DMS153 treated with DMSO at 0.1 percent for 48 hours (cell line): Measurements from ENCODE around the gene HDAC4.

Source experiments
- DNase-seq: peaks from one replicate; lab custom pipeline; 2025; ENCODE audit not compliant: unreplicated experiment; lab: John Stamatoyannopoulos, UW

HDAC4 gene

GRCh38 chr2:239271882-239272281, 128.9 kb downstream of the HDAC4 start:
- no peak for DNase-seq

GRCh38 chr2:239271471-239271870, 129.3 kb downstream of the HDAC4 start:
- no peak for DNase-seq

- no peak for DNase-seq
These were observed 130.9 kb downstream of the HDAC4 start for GRCh38 chr2:239269916-239270315.

- no peak for DNase-seq
These were observed 131.5 kb downstream of the HDAC4 start for GRCh38 chr2:239269173-239269885.

GRCh38 chr2:239268549-239268948, 132.3 kb downstream of the HDAC4 start:
- no peak for DNase-seq

- no peak for DNase-seq
These were observed 132.7 kb downstream of the HDAC4 start for GRCh38 chr2:239268082-239268481.

GRCh38 chr2:239267288-239267951, 133.4 kb downstream of the HDAC4 start:
- DNase-seq, result no peak

GRCh38 chr2:239266779-239267287, 134.0 kb downstream of the HDAC4 start:
- no peak for DNase-seq

GRCh38 chr2:239266434-239266766, 134.4 kb downstream of the HDAC4 start:
- DNase-seq, result no peak

GRCh38 chr2:239265681-239266433, 135.0 kb downstream of the HDAC4 start:
- no peak for DNase-seq

GRCh38 chr2:239264838-239265651, 135.8 kb downstream of the HDAC4 start:
- DNase-seq, result no peak

- DNase-seq, result no peak
These were observed 136.4 kb downstream of the HDAC4 start for GRCh38 chr2:239264492-239264837.

GRCh38 chr2:239263669-239264491, 136.9 kb downstream of the HDAC4 start:
- no peak for DNase-seq

- DNase-seq, result no peak
These were observed 137.6 kb downstream of the HDAC4 start for GRCh38 chr2:239263231-239263630.

GRCh38 chr2:239262484-239263230, 138.2 kb downstream of the HDAC4 start:
- no peak for DNase-seq

GRCh38 chr2:239261796-239262483, 138.9 kb downstream of the HDAC4 start:
- DNase-seq, result no peak

GRCh38 chr2:239261356-239261755, 139.5 kb downstream of the HDAC4 start:
- DNase-seq, result no peak

GRCh38 chr2:239260546-239261327, 140.1 kb downstream of the HDAC4 start:
- no peak for DNase-seq
